Neural crest cell (in vitro differentiated cells): ENCODE measurements around the gene CSK. TPM values are rescaled to one million over a fixed set of nuclear protein-coding genes. Genes with fewer than 3 reads are reported as not detected.

Experiments used
- DNase-seq: peaks from one replicate; pipeline ENCODE4 v3.0.0; 2021; ENCODE audit warnings: low read depth, mixed read lengths, low spot score
- H3K27ac Mint-ChIP-seq: one replicate; pipeline ENCODE4 v1.8.0; 2021; ENCODE audit warnings: mild to moderate bottlenecking, mixed read lengths; ENCODE audit not compliant: unreplicated experiment
- H3K27me3 Mint-ChIP-seq: 2 replicates; pipeline ENCODE4 v1.8.0; 2021; ENCODE audit warnings: low read depth, mild to moderate bottlenecking, mixed read lengths
- H3K36me3 Mint-ChIP-seq: 2 replicates; pipeline ENCODE4 v1.8.0; 2021; ENCODE audit warnings: low read depth, mild to moderate bottlenecking, mixed read lengths
- H3K4me1 Mint-ChIP-seq: 2 replicates; pipeline ENCODE4 v1.8.0; 2021; ENCODE audit warnings: mixed read lengths
- H3K4me3 Mint-ChIP-seq: one replicate; pipeline ENCODE4 v1.8.0; 2021; ENCODE audit warnings: mild to moderate bottlenecking, mixed read lengths
- H3K9me3 Mint-ChIP-seq: 2 replicates; pipeline ENCODE4 v1.8.0; 2021; ENCODE audit warnings: mixed read lengths
- total RNA-seq: library from RNA; stranded (reverse); gene quantifications from 2 replicates; pipeline ENCODE4 v1.2.1, GENCODE V29; 2021
- TF ChIP-seq, protein P1 (sequence below): fragments of 200-600 bp; sonication (generic); conservative IDR thresholded peaks from 2 replicates; pipeline ENCODE4 v1.5.0; 2021; ENCODE audit warnings: antibody characterized with exemption, mild to moderate bottlenecking

The CSK gene
- total RNA-seq, 1 donor from 2014 or later, result 109 TPM

DNA sequence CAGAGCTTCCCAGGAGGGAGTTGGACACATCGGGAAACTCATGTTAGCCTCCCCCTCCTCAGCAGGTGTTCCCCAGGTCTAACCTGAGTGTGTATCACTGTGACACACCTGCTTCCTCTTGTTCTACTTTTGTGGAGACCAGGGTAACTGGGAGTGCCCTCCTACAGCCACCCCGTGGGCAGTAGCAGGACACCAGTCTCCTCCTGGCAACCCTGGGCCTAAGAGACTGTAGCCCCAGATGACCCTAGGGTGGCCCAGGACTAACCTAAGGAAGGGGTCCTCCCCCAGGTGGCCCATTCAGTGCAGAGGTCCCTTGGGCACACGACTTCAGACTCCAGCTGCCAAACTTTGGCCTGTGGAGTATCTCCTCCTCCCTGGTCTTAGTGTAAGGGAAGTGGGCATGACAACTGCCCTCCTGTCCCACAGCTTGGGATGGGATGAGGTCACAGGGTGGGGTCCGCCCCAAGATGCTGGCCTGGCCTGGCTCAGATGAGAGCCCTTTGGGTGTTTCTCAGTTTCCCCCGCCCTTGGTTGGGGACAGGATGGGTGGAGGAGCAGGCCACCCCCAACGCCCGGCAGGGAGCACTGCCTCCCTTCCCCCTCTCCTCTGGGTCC lies 4.8 kb downstream of the CSK start:
- no peak for DNase-seq
- no peak overlapping the region for H3K27ac Mint-ChIP-seq
- H3K4me3 Mint-ChIP-seq, result peak overlapping the region; percentile 9
- no peaks in the 10 kb centered on the region for H3K9me3 Mint-ChIP-seq
- no peaks in the 10 kb centered on the region for H3K36me3 Mint-ChIP-seq
- no peaks in the 10 kb centered on the region for H3K27me3 Mint-ChIP-seq
- TF ChIP-seq, protein P1, sequence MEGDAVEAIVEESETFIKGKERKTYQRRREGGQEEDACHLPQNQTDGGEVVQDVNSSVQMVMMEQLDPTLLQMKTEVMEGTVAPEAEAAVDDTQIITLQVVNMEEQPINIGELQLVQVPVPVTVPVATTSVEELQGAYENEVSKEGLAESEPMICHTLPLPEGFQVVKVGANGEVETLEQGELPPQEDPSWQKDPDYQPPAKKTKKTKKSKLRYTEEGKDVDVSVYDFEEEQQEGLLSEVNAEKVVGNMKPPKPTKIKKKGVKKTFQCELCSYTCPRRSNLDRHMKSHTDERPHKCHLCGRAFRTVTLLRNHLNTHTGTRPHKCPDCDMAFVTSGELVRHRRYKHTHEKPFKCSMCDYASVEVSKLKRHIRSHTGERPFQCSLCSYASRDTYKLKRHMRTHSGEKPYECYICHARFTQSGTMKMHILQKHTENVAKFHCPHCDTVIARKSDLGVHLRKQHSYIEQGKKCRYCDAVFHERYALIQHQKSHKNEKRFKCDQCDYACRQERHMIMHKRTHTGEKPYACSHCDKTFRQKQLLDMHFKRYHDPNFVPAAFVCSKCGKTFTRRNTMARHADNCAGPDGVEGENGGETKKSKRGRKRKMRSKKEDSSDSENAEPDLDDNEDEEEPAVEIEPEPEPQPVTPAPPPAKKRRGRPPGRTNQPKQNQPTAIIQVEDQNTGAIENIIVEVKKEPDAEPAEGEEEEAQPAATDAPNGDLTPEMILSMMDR, result no peak
- H3K4me1 Mint-ChIP-seq, result peaks cover 61% of the 10 kb centered on the region

DNA sequence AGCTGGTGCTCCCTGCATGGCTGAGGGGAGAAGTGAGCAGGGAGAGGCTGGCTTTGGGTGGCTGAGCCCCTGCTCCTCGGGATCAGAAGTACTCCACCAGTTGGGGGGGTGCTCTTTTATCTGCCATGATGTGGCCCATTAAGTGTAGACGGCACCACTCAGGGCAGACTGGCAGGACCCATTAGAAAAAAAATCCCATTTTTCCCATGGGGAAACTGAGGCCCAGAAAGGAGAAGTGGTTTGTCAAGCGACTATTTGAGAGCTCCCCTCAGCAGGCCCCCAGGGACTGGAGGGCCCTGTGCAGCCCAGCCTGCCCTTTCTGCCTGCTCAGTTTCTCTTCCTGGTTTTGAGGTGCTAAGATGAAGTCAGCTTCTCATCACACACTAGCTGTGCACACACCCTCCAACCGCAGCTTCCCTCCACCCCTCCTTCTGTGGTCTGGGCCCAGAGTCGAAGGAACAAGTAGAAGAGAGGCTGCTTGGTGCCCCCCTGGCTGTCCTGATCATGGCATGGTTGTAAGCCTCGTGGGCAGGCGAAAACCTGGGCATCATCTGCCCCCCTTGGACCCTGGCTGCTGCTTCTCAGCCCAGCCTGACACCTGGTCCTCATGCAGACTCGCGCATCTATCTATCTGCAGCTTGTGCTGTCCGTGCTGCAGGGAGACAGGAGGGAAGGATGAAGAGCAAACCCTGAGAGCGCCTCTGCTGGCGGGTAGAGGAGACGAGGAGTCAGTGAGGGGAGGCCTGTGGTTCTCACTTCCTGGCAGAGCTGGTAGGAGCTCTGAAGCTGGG lies 5.6 kb downstream of the CSK start:
- no peaks in the 10 kb centered on the region for H3K36me3 Mint-ChIP-seq
- DNase-seq, result peak; percentile 58
- H3K9me3 Mint-ChIP-seq, result no peaks in the 10 kb centered on the region
- TF ChIP-seq, protein P1, result peak; percentile 60
- peaks cover 67% of the 10 kb centered on the region for H3K4me1 Mint-ChIP-seq
- no peak overlapping the region for H3K27ac Mint-ChIP-seq
- peak overlapping the region; percentile 73 for H3K4me3 Mint-ChIP-seq
- no peaks in the 10 kb centered on the region for H3K27me3 Mint-ChIP-seq

DNA sequence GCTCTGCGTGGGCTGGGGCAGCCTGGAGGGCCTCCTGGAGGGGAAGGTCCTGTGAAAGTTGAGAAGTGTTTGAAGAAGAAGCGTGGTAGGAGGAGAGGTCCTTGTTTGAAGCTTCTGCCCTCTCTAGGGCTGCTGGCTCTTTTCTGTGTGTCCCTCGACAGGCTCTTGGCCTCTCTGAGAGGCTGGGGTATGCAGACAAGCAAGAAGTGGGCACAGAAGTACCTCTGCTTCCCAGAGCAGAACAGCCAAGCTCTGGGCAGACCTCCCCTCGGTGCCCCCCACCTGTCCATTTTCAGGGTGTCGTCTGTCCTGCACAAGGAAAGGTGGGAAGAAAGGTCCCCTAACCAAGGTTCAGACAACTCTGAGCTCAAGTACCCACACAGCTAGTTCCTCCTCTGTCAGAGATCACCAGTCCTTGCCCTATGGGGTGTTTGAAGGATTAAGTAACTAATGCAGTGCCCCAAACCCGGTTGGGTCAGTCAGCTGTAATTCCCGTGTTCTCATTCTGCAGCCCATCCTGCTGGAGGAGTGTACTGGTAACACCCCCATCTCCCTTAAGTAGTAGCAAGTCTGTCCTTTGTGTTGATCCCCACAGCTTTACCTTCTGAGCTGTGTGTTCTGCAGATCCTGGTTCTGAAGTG lies 6.3 kb downstream of the CSK start:
- Mint-ChIP-seq H3K27me3 (no peaks in the 10 kb centered on the region), H3K4me1 (peaks cover 68% of the 10 kb centered on the region), H3K9me3 (no peaks in the 10 kb centered on the region), H3K36me3 (no peaks in the 10 kb centered on the region), H3K27ac (peak overlapping the region; percentile 67), H3K4me3 (peak overlapping the region; percentile 73)
- TF ChIP-seq, protein P1, result no peak
- DNase-seq, result no peak

DNA sequence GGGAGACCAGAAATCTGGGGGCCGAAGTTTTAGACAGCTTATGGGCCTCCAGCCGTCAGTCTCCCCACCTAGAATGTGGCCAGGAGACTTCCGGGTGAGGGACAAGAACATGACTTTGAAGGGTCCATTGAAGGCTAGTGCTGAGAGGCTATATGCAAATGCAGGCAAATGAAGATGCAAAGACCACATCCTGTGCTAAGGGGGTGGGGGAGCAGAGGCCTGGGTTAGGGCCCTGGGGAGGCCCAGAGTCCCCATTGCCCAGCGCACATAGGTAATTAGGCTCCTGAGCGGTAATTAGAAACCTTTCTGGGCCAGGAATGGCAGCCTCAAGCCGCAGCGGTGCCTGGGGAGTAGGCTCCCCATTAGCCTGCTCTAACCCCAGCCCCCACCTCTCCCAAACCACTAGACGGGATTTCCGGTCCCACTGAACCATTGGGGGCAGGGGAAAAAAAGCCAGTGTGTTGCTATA lies 6.8 kb downstream of the CSK start:
- peak overlapping the region; percentile 67 for H3K27ac Mint-ChIP-seq
- peaks cover 66% of the 10 kb centered on the region for H3K4me1 Mint-ChIP-seq
- no peaks in the 10 kb centered on the region for H3K36me3 Mint-ChIP-seq
- no peaks in the 10 kb centered on the region for H3K27me3 Mint-ChIP-seq
- no peak for DNase-seq
- peak overlapping the region; percentile 62 for H3K4me3 Mint-ChIP-seq
- TF ChIP-seq, protein P1, result no peak
- H3K9me3 Mint-ChIP-seq, result no peaks in the 10 kb centered on the region

DNA sequence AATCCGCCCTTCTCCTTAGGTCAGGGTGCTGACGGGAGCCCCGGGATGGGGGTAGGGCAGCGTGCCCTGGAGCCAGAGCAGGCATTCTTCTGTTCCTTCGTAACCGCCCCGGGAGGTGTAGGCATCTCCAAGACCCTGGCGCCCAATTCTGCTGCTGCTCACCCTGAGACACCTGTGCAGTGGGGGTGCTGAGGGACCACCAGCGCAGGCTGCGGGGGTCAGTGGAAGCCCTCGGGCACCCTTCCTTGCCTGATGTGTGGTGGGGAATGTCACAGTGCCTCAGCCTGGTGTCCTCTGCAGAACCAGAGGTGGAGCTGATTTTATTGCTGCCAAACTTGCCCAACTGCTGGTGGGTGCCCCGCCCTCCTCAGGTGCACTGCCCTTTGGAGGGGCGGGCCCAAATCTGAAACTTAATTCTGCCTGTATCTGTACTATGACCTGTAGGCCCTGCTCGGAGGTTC lies 7.3 kb downstream of the CSK start:
- H3K4me1 Mint-ChIP-seq, result peaks cover 64% of the 10 kb centered on the region

More for the DNA sequence above, 7.3 kb downstream of the CSK start:
- H3K9me3 Mint-ChIP-seq, result no peaks in the 10 kb centered on the region
- H3K27me3 Mint-ChIP-seq, result no peaks in the 10 kb centered on the region
- TF ChIP-seq, protein P1, result no peak
- no peak overlapping the region for H3K27ac Mint-ChIP-seq
- H3K4me3 Mint-ChIP-seq, result peak overlapping the region; percentile 42
- H3K36me3 Mint-ChIP-seq, result no peaks in the 10 kb centered on the region
- DNase-seq, result no peak
